ENCODE results near the gene PSME2.

PSME2 gene

DNA sequence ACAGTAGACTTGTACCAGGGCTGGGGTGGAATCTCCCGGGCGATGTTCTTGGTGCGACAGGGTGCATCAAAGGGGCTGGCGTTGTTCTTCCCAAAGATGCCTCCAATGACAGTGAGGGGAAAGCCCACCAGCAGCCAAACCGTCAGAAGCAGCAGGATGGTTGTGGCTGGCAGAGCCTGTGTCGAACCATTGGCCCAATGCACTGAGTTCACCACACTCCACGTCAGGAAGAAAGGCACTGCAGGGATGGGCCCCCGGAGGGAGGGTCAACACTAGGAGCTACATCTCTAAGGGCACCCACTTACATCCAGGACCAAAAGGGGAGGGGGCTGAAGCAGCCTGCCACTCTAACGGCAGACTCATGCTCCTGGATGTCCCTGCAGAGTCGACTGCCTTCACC is 44.0 kb upstream of the PSME2 start:
- DNase-seq: no peak
- Histone ChIP-seq H3K27ac (no peak overlapping the region), H3K36me3 (replicated peaks) (peaks cover 40% of the 10 kb centered on the region), H3K4me3 (ENCODE audit: low read depth, low read length) (no peak overlapping the region), H3K27me3 (replicated peaks) (no peaks in the 10 kb centered on the region)
- TF ChIP-seq, protein P1, sequence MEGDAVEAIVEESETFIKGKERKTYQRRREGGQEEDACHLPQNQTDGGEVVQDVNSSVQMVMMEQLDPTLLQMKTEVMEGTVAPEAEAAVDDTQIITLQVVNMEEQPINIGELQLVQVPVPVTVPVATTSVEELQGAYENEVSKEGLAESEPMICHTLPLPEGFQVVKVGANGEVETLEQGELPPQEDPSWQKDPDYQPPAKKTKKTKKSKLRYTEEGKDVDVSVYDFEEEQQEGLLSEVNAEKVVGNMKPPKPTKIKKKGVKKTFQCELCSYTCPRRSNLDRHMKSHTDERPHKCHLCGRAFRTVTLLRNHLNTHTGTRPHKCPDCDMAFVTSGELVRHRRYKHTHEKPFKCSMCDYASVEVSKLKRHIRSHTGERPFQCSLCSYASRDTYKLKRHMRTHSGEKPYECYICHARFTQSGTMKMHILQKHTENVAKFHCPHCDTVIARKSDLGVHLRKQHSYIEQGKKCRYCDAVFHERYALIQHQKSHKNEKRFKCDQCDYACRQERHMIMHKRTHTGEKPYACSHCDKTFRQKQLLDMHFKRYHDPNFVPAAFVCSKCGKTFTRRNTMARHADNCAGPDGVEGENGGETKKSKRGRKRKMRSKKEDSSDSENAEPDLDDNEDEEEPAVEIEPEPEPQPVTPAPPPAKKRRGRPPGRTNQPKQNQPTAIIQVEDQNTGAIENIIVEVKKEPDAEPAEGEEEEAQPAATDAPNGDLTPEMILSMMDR (IDR thresholded peaks at IDR 0.05; ENCODE audit: low read depth, low read length, missing control alignments): no peak
- in situ Hi-C loops (cut with HindIII; ENCODE audit: low pct_ligation_motif_present, low sequenced_read_pairs): no loop called here

DNA sequence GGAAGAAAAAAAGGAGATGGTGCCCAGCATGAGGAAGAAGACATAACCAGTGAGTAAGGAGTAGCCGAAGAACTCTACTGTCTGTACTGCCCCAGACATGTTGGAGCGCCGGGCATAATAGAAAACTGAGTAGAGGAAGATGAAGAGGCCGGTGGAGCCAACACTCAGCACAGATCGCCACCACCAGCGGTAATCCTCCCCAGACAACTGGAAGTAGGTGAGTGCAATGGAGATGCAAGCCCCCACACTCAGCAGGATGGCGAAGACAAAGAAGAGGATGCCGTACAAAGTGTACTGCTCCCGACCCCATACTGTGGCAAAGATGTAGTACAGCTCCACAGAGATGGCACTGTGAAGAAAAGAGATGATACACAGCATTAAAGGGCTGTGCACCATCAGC is 43.0 kb upstream of the PSME2 start:
- no peak for DNase-seq

DNA sequence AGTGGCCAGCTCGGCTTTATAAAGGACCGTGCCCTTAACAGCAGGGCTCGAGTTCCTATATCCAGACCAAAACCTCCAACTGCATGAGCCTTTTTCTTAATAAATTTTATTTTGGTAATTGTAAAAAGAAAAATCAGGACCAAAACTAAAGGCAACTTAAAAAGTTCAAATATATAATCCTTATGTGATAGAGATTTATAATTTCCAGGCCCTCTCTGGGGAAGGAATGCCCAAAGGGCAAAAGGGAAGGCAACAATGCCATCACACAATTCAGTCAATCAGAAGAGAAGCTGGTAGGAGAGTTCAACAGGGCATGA is 42.6 kb upstream of the PSME2 start:
- in situ Hi-C loops (cut with HindIII; ENCODE audit: low pct_ligation_motif_present, low sequenced_read_pairs): no loop called here
- TF ChIP-seq, protein P1 (IDR thresholded peaks at IDR 0.05; ENCODE audit: low read depth, low read length, missing control alignments): no peak
- H3K27me3 ChIP-seq (replicated peaks): no peaks in the 10 kb centered on the region
- H3K36me3 ChIP-seq (replicated peaks): peaks cover 49% of the 10 kb centered on the region
- H3K27ac ChIP-seq: no peak overlapping the region
- peak overlapping the region; percentile 27 for H3K4me3 ChIP-seq (ENCODE audit: low read depth, low read length)
- DNase-seq: no peak

More for the DNA sequence above, 43.0 kb upstream of the PSME2 start:
- no peak overlapping the region for H3K27ac ChIP-seq
- in situ Hi-C loops (cut with HindIII; ENCODE audit: low pct_ligation_motif_present, low sequenced_read_pairs): no loop called here
- H3K27me3 ChIP-seq (replicated peaks): no peaks in the 10 kb centered on the region
- no peak overlapping the region for H3K4me3 ChIP-seq (ENCODE audit: low read depth, low read length)
- H3K36me3 ChIP-seq (replicated peaks): peaks cover 46% of the 10 kb centered on the region
- TF ChIP-seq, protein P1 (IDR thresholded peaks at IDR 0.05; ENCODE audit: low read depth, low read length, missing control alignments): no peak

DNA sequence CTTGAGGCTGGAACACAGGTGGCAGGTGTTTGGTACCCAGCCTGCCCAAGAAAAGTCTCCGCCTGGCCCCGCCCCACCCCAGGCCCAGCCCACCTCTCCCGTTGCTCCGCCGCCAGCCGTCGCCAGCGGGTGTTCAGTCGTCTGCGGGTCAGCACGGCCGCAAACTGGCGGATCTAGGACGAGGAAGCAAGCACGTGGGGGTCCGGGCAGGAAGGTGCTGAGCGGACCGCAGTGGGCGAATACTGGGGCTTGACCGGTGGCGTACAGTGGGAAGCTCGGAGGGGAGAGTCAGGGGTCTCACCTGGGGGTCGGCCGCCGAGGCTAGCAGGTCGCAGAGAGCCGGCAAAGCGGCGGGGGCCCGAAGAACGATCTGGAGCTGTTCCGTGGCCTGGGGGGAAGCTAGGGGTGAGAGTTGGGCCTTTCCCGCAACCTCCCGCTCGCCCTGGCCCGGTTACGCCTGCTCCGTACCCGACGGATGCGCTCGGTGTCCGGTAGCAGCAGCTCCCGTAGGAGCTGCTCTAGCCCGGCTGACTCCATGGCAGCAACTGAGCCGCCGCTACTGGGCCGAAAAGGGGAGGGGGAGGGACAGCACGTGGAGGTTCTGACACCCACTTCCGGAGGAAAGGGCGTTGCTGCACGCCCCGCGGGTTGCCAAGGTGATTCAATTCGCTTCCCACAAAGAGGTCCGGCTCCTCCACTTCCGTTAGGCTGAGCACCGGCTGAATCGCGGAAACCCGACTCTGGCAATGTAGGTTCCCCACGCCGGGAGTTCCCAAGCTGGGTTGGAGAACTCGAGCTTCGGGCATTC is 42.0 kb upstream of the PSME2 start, which contains the start of gene IPO4:
Gene IPO4 (minus strand): TSS at position 566 of the 808 bp plus-strand sequence. CDS start 29 bp downstream, at position 537.
- in situ Hi-C loops (cut with HindIII; ENCODE audit: low pct_ligation_motif_present, low sequenced_read_pairs): no loop called here
- Histone ChIP-seq H3K27ac (peak within 1 kb of the TSS; percentile 19), H3K4me3 (ENCODE audit: low read depth, low read length) (peak within 1 kb of the TSS; percentile 86), H3K36me3 (replicated peaks) (peaks cover 50% of the 10 kb centered on the region), H3K27me3 (replicated peaks) (no peaks in the 10 kb centered on the region)
- TF ChIP-seq, protein P1 (IDR thresholded peaks at IDR 0.05; ENCODE audit: low read depth, low read length, missing control alignments): no peak
- DNase-seq: peak; percentile 95

DNA sequence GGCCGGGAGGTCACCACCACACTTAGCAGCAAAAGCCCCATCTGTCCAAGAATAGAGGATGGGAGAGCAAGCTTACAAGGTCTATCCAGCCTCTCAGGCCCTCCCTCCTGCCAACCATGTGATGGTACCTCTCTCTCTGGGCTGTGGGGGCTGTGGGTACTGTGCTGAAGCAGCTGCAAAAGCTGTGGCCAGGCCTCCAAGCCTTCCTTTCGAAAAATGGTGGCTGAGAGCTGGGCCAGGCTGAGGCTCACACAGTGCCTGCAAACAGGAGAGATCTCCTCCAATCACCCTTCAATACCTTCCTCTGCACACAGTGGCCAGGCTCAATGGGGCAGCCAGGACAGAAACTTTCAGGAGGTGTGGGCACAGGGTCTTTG is 41.1 kb upstream of the PSME2 start:
- TF ChIP-seq, protein P1 (IDR thresholded peaks at IDR 0.05; ENCODE audit: low read depth, low read length, missing control alignments): no peak
- Histone ChIP-seq H3K4me3 (ENCODE audit: low read depth, low read length) (peak overlapping the region; percentile 86), H3K27me3 (replicated peaks) (no peaks in the 10 kb centered on the region), H3K27ac (no peak overlapping the region), H3K36me3 (replicated peaks) (peaks cover 51% of the 10 kb centered on the region)
- in situ Hi-C loops (cut with HindIII; ENCODE audit: low pct_ligation_motif_present, low sequenced_read_pairs): no loop called here
- DNase-seq: no peak

Data from brain microvascular endothelial cell (primary cell).